A673 (cell line): ENCODE measurements around the gene UNKL. TPM values are rescaled to one million over a fixed set of nuclear protein-coding genes. Genes with fewer than 3 reads are reported as not detected.

Source experiments
- BruUV-seq: library from RNA; stranded (reverse); fragments of 400-500 nt; replicated peaks from 2 replicates; lab custom pipeline; 2021; lab: Mats Ljungman, UMichigan
- CTCF ChIA-PET: fragments of 300-600 bp; sonication (Branson Sonifier 250); formaldehyde crosslinking; loops from one replicate; lab custom pipeline; 2022; ENCODE audit warnings: antibody characterized with exemption; lab: Charles Lee
- POLR2A ChIA-PET: fragments of 300-600 bp; sonication (Branson Sonifier 250); formaldehyde crosslinking; loops from one replicate; lab custom pipeline; 2022; ENCODE audit warnings: antibody characterized with exemption; ENCODE audit not compliant: low non-redundant PET; lab: Charles Lee
- DNase-seq: peaks from one replicate; pipeline ENCODE4 v3.0.0-alpha.2; 2015; ENCODE audit warnings: low spot score
- H3K27ac ChIP-seq: fragments of 200-600 bp; sonication (generic); 2 replicates; pipeline ENCODE4 v1.5.1; 2016; ENCODE audit warnings: mixed run types, low read depth, mild to moderate bottlenecking, mixed read lengths, antibody characterized with exemption, low read length; ENCODE audit not compliant: poor library complexity, severe bottlenecking
- H3K27me3 ChIP-seq: fragments of 200-600 bp; sonication (generic); replicated peaks from 2 replicates; pipeline ENCODE4 v1.6.1; 2017; ENCODE audit warnings: mixed run types, low read depth, mild to moderate bottlenecking, mixed read lengths, antibody characterized with exemption, low read length; ENCODE audit not compliant: insufficient read depth, poor library complexity
- H3K36me3 ChIP-seq: fragments of 200-600 bp; sonication (generic); 2 replicates; pipeline ENCODE4 v1.6.1; 2016; ENCODE audit warnings: mixed run types, mild to moderate bottlenecking, mixed read lengths, antibody characterized with exemption, low read length; ENCODE audit not compliant: insufficient read depth, poor library complexity, severe bottlenecking
- H3K4me1 ChIP-seq: fragments of 200-600 bp; sonication (generic); 2 replicates; pipeline ENCODE4 v1.6.1; 2017; ENCODE audit warnings: mixed run types, mild to moderate bottlenecking, mixed read lengths, antibody characterized with exemption, low read length; ENCODE audit not compliant: insufficient read depth, poor library complexity, severe bottlenecking
- H3K4me3 ChIP-seq: fragments of 200-600 bp; sonication (generic); 2 replicates; pipeline ENCODE4 v1.5.1; 2016; ENCODE audit warnings: low read depth, mixed run types, mild to moderate bottlenecking, mixed read lengths, low read length; ENCODE audit not compliant: poor library complexity, severe bottlenecking
- H3K9me3 ChIP-seq: fragments of 200-600 bp; sonication (generic); 2 replicates; pipeline ENCODE4 v1.6.1; 2016; ENCODE audit warnings: mixed run types, low read depth, mild to moderate bottlenecking, mixed read lengths, antibody characterized with exemption, low read length; ENCODE audit not compliant: poor library complexity, severe bottlenecking
- CTCF ChIP-seq: fragments of 300-800, 200-600 bp; sonication (generic); conservative IDR thresholded peaks from 2 replicates; pipeline ENCODE4 v1.5.1; 2017; ENCODE audit warnings: low read depth, mild to moderate bottlenecking, antibody characterized with exemption, low read length, moderate library complexity, mixed read lengths
- EZH2 ChIP-seq: fragments of 200-600 bp; sonication (generic); IDR thresholded peaks from 2 replicates; pipeline ENCODE4 v1.6.1; 2017; ENCODE audit warnings: borderline replicate concordance, low read depth, mild to moderate bottlenecking, mixed read lengths, antibody characterized with exemption, low read length; ENCODE audit not compliant: poor library complexity, severe bottlenecking
- intact Hi-C: fragments of 100-400 bp; cut with micrococcal nuclease; formaldehyde crosslinking; loops from one replicate; pipeline ENCODE4 v1.10.0; 2022; ENCODE audit not compliant: unreplicated experiment
- total RNA-seq: library from RNA; stranded (reverse); gene quantifications from 2 replicates; pipeline ENCODE4 v1.2.3, GENCODE V29; 2021

The UNKL gene
- total RNA-seq, 1 experiment from 2014 or later = 88.5 TPM

DNA sequence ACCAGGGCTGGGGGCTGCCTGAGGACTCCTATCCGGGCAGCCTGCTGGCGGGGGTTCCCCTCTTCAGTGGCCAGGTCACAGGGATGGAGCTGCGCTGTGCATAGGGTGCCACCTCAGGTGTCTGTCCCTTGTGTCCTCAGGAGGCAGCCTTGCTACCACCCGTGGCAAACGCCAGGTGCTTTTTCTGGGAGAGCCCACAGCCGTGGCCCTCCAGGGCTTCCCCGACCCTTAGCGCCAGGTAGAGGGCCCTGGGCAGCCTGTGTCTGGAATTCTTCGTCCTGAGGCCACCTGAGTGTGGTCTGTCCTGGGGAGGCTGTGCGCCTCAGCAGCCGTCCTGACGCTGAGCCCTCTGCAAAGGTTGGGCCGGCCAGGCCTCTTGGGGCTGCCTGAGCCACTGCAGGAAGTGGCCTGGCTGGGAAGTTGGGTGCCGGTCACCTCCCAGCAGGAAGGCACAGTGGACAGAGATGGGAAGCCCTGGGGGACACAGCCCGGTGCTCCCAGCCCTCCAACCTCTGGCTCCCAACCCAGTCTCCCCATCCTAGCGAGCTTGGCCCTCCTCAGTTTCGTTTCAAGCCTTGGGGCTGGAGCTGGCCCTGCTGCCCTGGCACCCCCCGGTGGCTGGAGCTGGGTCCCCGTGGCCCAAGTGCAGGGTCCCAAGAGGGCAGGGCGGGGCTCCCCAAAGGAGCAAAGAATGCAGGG is 88.7 kb downstream of the UNKL start:
- Histone ChIP-seq H3K27ac (no peak overlapping the region), H3K27me3 (no peaks in the 10 kb centered on the region), H3K4me3 (no peak overlapping the region), H3K4me1 (no peaks in the 10 kb centered on the region), H3K36me3 (peaks cover 37% of the 10 kb centered on the region), H3K9me3 (no peaks in the 10 kb centered on the region)
- intact Hi-C loops = no loop called here
- DNase-seq = no peak
- ChIA-PET CTCF (no interaction called here), POLR2A (no interaction called here)
- BruUV-seq = no TSS peak
- TF ChIP-seq CTCF = no peak
- no peak for TF ChIP-seq EZH2

DNA sequence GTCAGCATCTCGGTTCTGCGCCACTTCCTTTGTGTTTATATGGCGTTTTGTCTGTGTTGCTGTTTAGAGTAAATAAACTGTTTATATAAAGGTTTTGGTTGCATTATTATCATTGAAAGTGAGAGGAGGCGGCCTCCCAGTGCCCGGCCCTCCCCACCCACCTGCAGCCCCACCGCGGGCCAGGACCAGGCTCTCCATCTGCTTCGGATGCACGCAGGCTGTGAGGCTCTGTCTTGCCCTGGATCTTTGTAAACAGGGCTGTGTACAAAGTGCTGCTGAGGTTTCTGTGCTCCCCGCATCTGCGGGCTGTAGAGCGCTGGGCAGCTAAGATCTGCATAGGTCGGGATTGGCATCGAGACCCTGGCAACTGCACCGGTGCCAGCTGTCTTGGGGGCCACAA is 89.2 kb downstream of the UNKL start:
- no peak overlapping the region for H3K27ac ChIP-seq
- ChIA-PET CTCF (no interaction called here), POLR2A (no interaction called here)

GRCh38 chr16:1324286-1324826 is 90.1 kb downstream of the UNKL start:
- no peak for DNase-seq
- Histone ChIP-seq H3K9me3 (no peaks in the 10 kb centered on the region), H3K4me1 (no peaks in the 10 kb centered on the region), H3K4me3 (no peak overlapping the region), H3K36me3 (peaks cover 52% of the 10 kb centered on the region), H3K27ac (no peak overlapping the region), H3K27me3 (no peaks in the 10 kb centered on the region)
- POLR2A ChIA-PET = no interaction called here
- intact Hi-C loops = no loop called here
- CTCF ChIA-PET = no interaction called here
- BruUV-seq = no TSS peak
- TF ChIP-seq CTCF = no peak
- TF ChIP-seq EZH2 = no peak

More for the DNA sequence above, 89.2 kb downstream of the UNKL start:
- H3K36me3 ChIP-seq = peaks cover 43% of the 10 kb centered on the region
- no peaks in the 10 kb centered on the region for H3K27me3 ChIP-seq
- TF ChIP-seq CTCF = no peak
- no peak for TF ChIP-seq EZH2
- no peak for DNase-seq
- no peaks in the 10 kb centered on the region for H3K9me3 ChIP-seq
- intact Hi-C loops = no loop called here
- no TSS peak for BruUV-seq
- no peaks in the 10 kb centered on the region for H3K4me1 ChIP-seq
- no peak overlapping the region for H3K4me3 ChIP-seq
